CD14-positive monocyte (primary cell): ENCODE results near the gene DNPEP. TPM values are rescaled to one million over a fixed set of nuclear protein-coding genes. Genes with fewer than 3 reads are reported as not detected.

Source experiments
- DNase-seq, 3 donors: peaks; one replicate each; pipeline ENCODE4 v3.0.0-alpha.2; 2011 to 2022
- H2AFZ ChIP-seq: 2 replicates; pipeline ENCODE4 v1.6.0; 2012; ENCODE audit warnings: mild to moderate bottlenecking, low read depth, low read length, inconsistent platforms; ENCODE audit not compliant: insufficient read depth, poor library complexity, severe bottlenecking
- H3K27ac ChIP-seq, 2 donors: 1 replicate in 1 of 2; 2 replicates in 1 of 2; pipeline ENCODE4 v1.5.1; 2012 to 2013; ENCODE audit warnings: low read length in 2 of 2, control low read depth in 1 of 2, inconsistent platforms in 1 of 2, low read depth in 1 of 2, mild to moderate bottlenecking in 1 of 2
- H3K27me3 ChIP-seq, 2 donors: one replicate each; pipeline versions ENCODE4 v1.6.0 to v1.6.1; 2011 to 2013; ENCODE audit warnings: low read length in 2 of 2; ENCODE audit not compliant: control insufficient read depth in 2 of 2, insufficient read depth in 2 of 2
- H3K36me3 ChIP-seq, 2 donors: replicated peaks in 1 of 2; 1 replicate in 1 of 2; 2 replicates in 1 of 2; pipeline versions ENCODE4 v1.5.1 to v1.6.1; 2012 to 2013; ENCODE audit warnings: low read length in 2 of 2, control low read depth in 1 of 2, inconsistent platforms in 1 of 2, mild to moderate bottlenecking in 1 of 2; ENCODE audit not compliant: insufficient read depth in 2 of 2, control insufficient read depth in 1 of 2
- H3K4me1 ChIP-seq, 2 donors: 1 replicate in 1 of 2; 2 replicates in 1 of 2; pipeline versions ENCODE4 v1.5.1 to v1.6.1; 2012 to 2013; ENCODE audit warnings: low read length in 2 of 2, control low read depth in 1 of 2, inconsistent platforms in 1 of 2, mild to moderate bottlenecking in 1 of 2, moderate library complexity in 1 of 2; ENCODE audit not compliant: insufficient read depth in 2 of 2, control insufficient read depth in 1 of 2
- H3K4me2 ChIP-seq: replicated peaks from 2 replicates; pipeline ENCODE3; 2012; ENCODE audit warnings: low read length, moderate library complexity, mild to moderate bottlenecking; ENCODE audit not compliant: poor library complexity, severe bottlenecking; ENCODE audit errors: extremely low read depth
- H3K4me3 ChIP-seq, 3 experiments: fragments of 200-600 bp in 1 of 3; sonication (generic) in 1 of 3; replicated peaks in 1 of 3; 1 replicate in 2 of 3; 2 replicates in 1 of 3; pipeline ENCODE4 v1.5.1; 2011 to 2013; ENCODE audit warnings: low read length in 3 of 3, mild to moderate bottlenecking in 3 of 3, control low read depth in 2 of 3, low read depth in 2 of 3, inconsistent platforms in 1 of 3, moderate library complexity in 1 of 3
- H3K79me2 ChIP-seq: 2 replicates; pipeline ENCODE4 v1.6.0; 2012; ENCODE audit warnings: mild to moderate bottlenecking, control low read depth, inconsistent platforms, low read length, moderate library complexity; ENCODE audit not compliant: insufficient read depth
- H3K9ac ChIP-seq: 2 replicates; pipeline ENCODE4 v1.6.0; 2017; ENCODE audit warnings: low read length, mild to moderate bottlenecking; ENCODE audit not compliant: insufficient read depth, poor library complexity, severe bottlenecking
- H3K9me3 ChIP-seq, 2 donors: replicated peaks in 1 of 2; 1 replicate in 1 of 2; 2 replicates in 1 of 2; pipeline versions ENCODE4 v1.5.1 to v1.6.1; 2012 to 2013; ENCODE audit warnings: low read length in 2 of 2, control low read depth in 1 of 2; ENCODE audit not compliant: control insufficient read depth in 1 of 2, insufficient read depth in 1 of 2
- H4K20me1 ChIP-seq: 2 replicates; pipeline ENCODE4 v1.6.0; 2012; ENCODE audit warnings: mild to moderate bottlenecking, low read length, control low read depth, moderate library complexity; ENCODE audit not compliant: insufficient read depth
- H3K27ac Mint-ChIP-seq, 7 donors: one replicate each; pipeline ENCODE4 v1.8.0; 2020; ENCODE audit warnings: mild to moderate bottlenecking in 7 of 7, mixed read lengths in 7 of 7, moderate library complexity in 6 of 7, inconsistent platforms in 2 of 7
- H3K27me3 Mint-ChIP-seq, 3 donors: one replicate each; pipeline ENCODE4 v1.8.0; 2021 to 2022; ENCODE audit warnings: low read depth in 3 of 3, mild to moderate bottlenecking in 3 of 3, mixed read lengths in 3 of 3, moderate library complexity in 3 of 3, inconsistent platforms in 1 of 3
- H3K36me3 Mint-ChIP-seq, 2 donors: one replicate each; pipeline ENCODE4 v1.8.0; 2020; ENCODE audit warnings: mixed read lengths in 2 of 2, inconsistent platforms in 1 of 2, mild to moderate bottlenecking in 1 of 2
- H3K4me1 Mint-ChIP-seq: one replicate; pipeline ENCODE4 v1.8.0; 2020; ENCODE audit warnings: mild to moderate bottlenecking, mixed read lengths
- H3K4me3 Mint-ChIP-seq, 2 donors: one replicate each; pipeline ENCODE4 v1.8.0; 2020; ENCODE audit warnings: mild to moderate bottlenecking in 2 of 2, mixed read lengths in 2 of 2, moderate library complexity in 1 of 2
- H3K9me3 Mint-ChIP-seq, 7 donors: one replicate each; pipeline ENCODE4 v1.8.0; 2020 to 2022; ENCODE audit warnings: mixed read lengths in 7 of 7, mild to moderate bottlenecking in 6 of 7, moderate library complexity in 6 of 7, inconsistent platforms in 2 of 7
- CTCF ChIP-seq: fragments of 200-600 bp; IDR thresholded peaks from one replicate; pipeline ENCODE4 v1.8.0; 2022; ENCODE audit warnings: antibody characterized with exemption, mild to moderate bottlenecking
- WGBS: methylation state at CpG from one replicate; pipeline ENCODE4 v1.1.5; 2013; ENCODE audit warnings: missing lambda C conversion rate; ENCODE audit not compliant: insufficient coverage; 5-methylcytosine and 5-hydroxymethylcytosine counted together
- intact Hi-C, 2 donors: fragments of 100-400 bp; cut with micrococcal nuclease; formaldehyde crosslinking; loops; one replicate each; pipeline versions ENCODE4 v1.15.0 to v1.15.1; 2023
- polyA plus RNA-seq, 3 donors: library from polyadenylated mRNA; depleted of rRNA in 1 of 3; unstranded in 2 of 3; stranded (reverse) in 1 of 3; fragments of 300-500 nt in 2 of 3; fragments of >200 nt in 1 of 3; fragmentation: Illumina TruSeq in 2 of 3; gene quantifications; 1 replicate in 2 of 3; 2 replicates in 1 of 3; pipeline ENCODE4 v1.2.3, GENCODE V29; 2012 to 2021

DNPEP gene
- polyA plus RNA-seq, 3 donors: 51.6 to 83.1 (median 60.6) TPM

GRCh38 chr2:219400562-219400961 is 12.8 kb upstream of the DNPEP start:
- WGBS: 67% methylated on average over 3 of the region's 6 CpGs

GRCh38 chr2:219399716-219400478 is 12.2 kb upstream of the DNPEP start:
- 75% methylated on average over 8 of the region's 14 CpGs for WGBS
- H3K27me3 Mint-ChIP-seq: peaks cover 5 to 13% (median 9%) of the 10 kb centered on the region in 3 donors
- no peak for DNase-seq
- no peak overlapping the region for H3K4me3 ChIP-seq
- H4K20me1 ChIP-seq: no peaks in the 10 kb centered on the region
- no peak overlapping the region for H3K27ac Mint-ChIP-seq
- no peak overlapping the region for H3K27ac ChIP-seq
- TF ChIP-seq CTCF: no peak
- H3K9ac ChIP-seq: no peak overlapping the region
- no peak overlapping the region for H3K4me3 Mint-ChIP-seq
- no peaks in the 10 kb centered on the region for H3K27me3 ChIP-seq
- no peaks in the 10 kb centered on the region for H3K36me3 ChIP-seq
- no peaks in the 10 kb centered on the region for H3K79me2 ChIP-seq
- no peak overlapping the region for H2AFZ ChIP-seq
- H3K9me3 Mint-ChIP-seq: peaks cover 0 to 1% (median 0%) of the 10 kb centered on the region in 7 donors
- intact Hi-C loops: no loop called here
- no peaks in the 10 kb centered on the region for H3K9me3 ChIP-seq
- no peak overlapping the region for H3K4me2 ChIP-seq
- H3K4me1 Mint-ChIP-seq: peaks cover 26% of the 10 kb centered on the region
- no peaks in the 10 kb centered on the region for H3K36me3 Mint-ChIP-seq
- peaks cover 30 to 32% of the 10 kb centered on the region in 2 donors for H3K4me1 ChIP-seq

More at GRCh38 chr2:219400562-219400961, 12.8 kb upstream of the DNPEP start:
- no peak for DNase-seq
- TF ChIP-seq CTCF: no peak
- no peak overlapping the region for H3K27ac Mint-ChIP-seq
- peaks cover 0 to 1% (median 0%) of the 10 kb centered on the region in 7 donors for H3K9me3 Mint-ChIP-seq
- H3K27ac ChIP-seq: no peak overlapping the region
- peaks cover 30 to 32% of the 10 kb centered on the region in 2 donors for H3K4me1 ChIP-seq
- H3K4me3 ChIP-seq: no peak overlapping the region
- no peaks in the 10 kb centered on the region for H3K79me2 ChIP-seq
- no peaks in the 10 kb centered on the region for H4K20me1 ChIP-seq
- H3K27me3 Mint-ChIP-seq: peaks cover 7 to 13% (median 9%) of the 10 kb centered on the region in 3 donors
- no peaks in the 10 kb centered on the region for H3K36me3 Mint-ChIP-seq
- no peaks in the 10 kb centered on the region for H3K36me3 ChIP-seq
- no peak overlapping the region for H3K4me2 ChIP-seq
- no peak overlapping the region for H3K9ac ChIP-seq
- no peak overlapping the region for H3K4me3 Mint-ChIP-seq
- H3K27me3 ChIP-seq: no peaks in the 10 kb centered on the region
- intact Hi-C loops: no loop called here
- no peaks in the 10 kb centered on the region for H3K9me3 ChIP-seq
- peaks cover 26% of the 10 kb centered on the region for H3K4me1 Mint-ChIP-seq
- no peak overlapping the region for H2AFZ ChIP-seq
